Stimulated activated CD4-positive, alpha-beta T cell treated with anti-CD3 and anti-CD28 coated beads, TNF-alpha, amount 100 ng/mL, for 4 hours (primary cell): ENCODE measurements around the gene N4BP2.
A peak's percentile ranks its signal among the peaks of the same experiment; 100 is the strongest.
"Not testable (repeated sequence)": the region's sequence is repeated elsewhere in the genome, so short reads cannot be mapped to it uniquely, and the experiment has no call there.

Experiments used
- DNase-seq, 3 experiments: peaks; one replicate each; pipeline ENCODE4 v3.0.0-alpha.2; 2020; ENCODE audit warnings: low read depth in 3 of 3

N4BP2 gene

GRCh38 chr4:40056716-40057585, at the start of gene N4BP2:
Gene N4BP2 (plus strand): TSS chr4:40056850. CDS start chr4:40097341, 40,491 bp downstream.
- peak; percentile 44 to 63 (median 57) for DNase-seq

- DNase-seq: no peak
Observed at GRCh38 chr4:40016007-40016406, 40.6 kb upstream of the N4BP2 start.

- no peak for DNase-seq
Observed at GRCh38 chr4:40020221-40020620, 36.4 kb upstream of the N4BP2 start.

- not testable (repeated sequence) for DNase-seq
Observed at GRCh38 chr4:40021116-40021515, 35.5 kb upstream of the N4BP2 start.

- DNase-seq: not testable (repeated sequence)
Observed at GRCh38 chr4:40024049-40024448, 32.6 kb upstream of the N4BP2 start.

GRCh38 chr4:40032785-40033184, 23.9 kb upstream of the N4BP2 start:
- no peak for DNase-seq

GRCh38 chr4:40033613-40034012, 23.0 kb upstream of the N4BP2 start:
- no peak for DNase-seq

- DNase-seq: no peak
Observed at GRCh38 chr4:40038977-40039376, 17.7 kb upstream of the N4BP2 start.

GRCh38 chr4:40040908-40041307, 15.7 kb upstream of the N4BP2 start:
- DNase-seq: no peak

GRCh38 chr4:40043786-40044185, 12.9 kb upstream of the N4BP2 start:
- DNase-seq: no peak

- no peak for DNase-seq
Observed at GRCh38 chr4:40046311-40046980, 10.2 kb upstream of the N4BP2 start.

GRCh38 chr4:40053161-40053560, 3.5 kb upstream of the N4BP2 start:
- no peak for DNase-seq

GRCh38 chr4:40055511-40055862, 1.2 kb upstream of the N4BP2 start:
- DNase-seq: no peak

GRCh38 chr4:40055863-40056715, 561 bp upstream of the N4BP2 start:
- DNase-seq: peak; percentile 15 to 45 (median 22)

- peak in 2 of 3 experiments; percentile 22 to 39 for DNase-seq
Observed at GRCh38 chr4:40057586-40058091, 989 bp downstream of the N4BP2 start.

GRCh38 chr4:40058121-40058520, 1.5 kb downstream of the N4BP2 start:
- DNase-seq: no peak

- DNase-seq: no peak
Observed at GRCh38 chr4:40058854-40059253, 2.2 kb downstream of the N4BP2 start.

- DNase-seq: no peak
Observed at GRCh38 chr4:40059362-40059761, 2.7 kb downstream of the N4BP2 start.

- no peak for DNase-seq
Observed at GRCh38 chr4:40065010-40065409, 8.4 kb downstream of the N4BP2 start.

- DNase-seq: no peak
Observed at GRCh38 chr4:40066651-40067050, 10.0 kb downstream of the N4BP2 start.

- no peak for DNase-seq
Observed at GRCh38 chr4:40070387-40070786, 13.7 kb downstream of the N4BP2 start.

- no peak for DNase-seq
Observed at GRCh38 chr4:40086421-40086820, 29.8 kb downstream of the N4BP2 start.
